Measurements from ENCODE around the gene GLS.
"Not testable (repeated sequence)": the region's sequence is repeated elsewhere in the genome, so short reads cannot be mapped to it uniquely, and the experiment has no call there.

GLS gene

DNA sequence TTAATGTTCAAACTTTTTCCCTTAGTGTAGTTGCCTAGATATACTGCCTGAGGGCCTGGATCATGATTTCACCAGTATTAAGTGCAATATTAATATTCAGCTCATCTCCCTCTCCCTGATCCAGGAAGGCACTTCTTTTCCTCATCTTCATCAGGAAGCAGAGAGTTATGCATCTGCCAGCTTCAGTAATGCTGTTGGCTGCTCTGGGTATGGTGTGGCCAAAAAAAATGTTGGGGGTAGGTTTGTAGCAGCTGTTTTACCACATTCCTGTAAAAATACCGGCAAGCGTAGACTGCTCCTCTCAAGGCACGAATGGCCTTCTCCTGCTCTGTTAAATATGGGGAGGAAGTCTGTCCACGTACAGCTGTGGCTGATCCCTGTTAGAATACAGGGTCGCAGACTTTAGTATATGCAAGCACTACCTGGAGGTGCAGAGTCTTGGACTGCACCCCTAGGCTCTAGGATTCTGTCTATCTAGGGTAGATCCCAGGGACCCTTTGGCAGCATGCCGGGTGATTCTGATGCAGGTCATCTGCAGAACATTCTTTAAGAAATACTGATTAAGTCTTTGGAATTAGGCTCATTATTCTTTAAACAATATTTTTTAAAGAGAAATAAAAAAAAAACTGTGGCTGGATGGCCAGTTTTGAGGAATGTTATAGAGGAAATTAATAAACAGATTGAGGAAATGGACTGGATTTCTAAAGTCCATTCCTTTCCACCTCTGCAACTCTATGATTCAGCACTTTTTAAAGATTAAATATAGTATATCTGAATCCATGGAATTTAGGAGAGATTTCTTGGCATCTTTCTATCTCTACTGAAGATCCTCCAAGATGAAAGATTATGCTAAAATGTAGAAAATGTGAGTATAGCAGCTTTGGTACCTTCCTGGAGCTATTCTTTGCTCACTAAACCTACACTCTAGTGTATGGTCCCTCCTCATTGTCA, 21.0 kb upstream of the GLS start:
- H3K27me3 Mint-ChIP-seq (ENCODE audit: low read depth): no peaks in the 10 kb centered on the region
- no peak overlapping the region for H3K4me3 Mint-ChIP-seq
- no peaks in the 10 kb centered on the region for H3K36me3 Mint-ChIP-seq (ENCODE audit: low read depth)
- peaks cover 35% of the 10 kb centered on the region for H3K4me1 Mint-ChIP-seq
- no peak for TF ChIP-seq CTCF (IDR thresholded peaks at IDR 0.05; ENCODE audit: unreplicated experiment in 3 of 3)
- H3K27ac Mint-ChIP-seq: peak overlapping the region in 2 of 3 experiments; percentile 21 to 69
- no peaks in the 10 kb centered on the region for H3K9me3 Mint-ChIP-seq

DNA sequence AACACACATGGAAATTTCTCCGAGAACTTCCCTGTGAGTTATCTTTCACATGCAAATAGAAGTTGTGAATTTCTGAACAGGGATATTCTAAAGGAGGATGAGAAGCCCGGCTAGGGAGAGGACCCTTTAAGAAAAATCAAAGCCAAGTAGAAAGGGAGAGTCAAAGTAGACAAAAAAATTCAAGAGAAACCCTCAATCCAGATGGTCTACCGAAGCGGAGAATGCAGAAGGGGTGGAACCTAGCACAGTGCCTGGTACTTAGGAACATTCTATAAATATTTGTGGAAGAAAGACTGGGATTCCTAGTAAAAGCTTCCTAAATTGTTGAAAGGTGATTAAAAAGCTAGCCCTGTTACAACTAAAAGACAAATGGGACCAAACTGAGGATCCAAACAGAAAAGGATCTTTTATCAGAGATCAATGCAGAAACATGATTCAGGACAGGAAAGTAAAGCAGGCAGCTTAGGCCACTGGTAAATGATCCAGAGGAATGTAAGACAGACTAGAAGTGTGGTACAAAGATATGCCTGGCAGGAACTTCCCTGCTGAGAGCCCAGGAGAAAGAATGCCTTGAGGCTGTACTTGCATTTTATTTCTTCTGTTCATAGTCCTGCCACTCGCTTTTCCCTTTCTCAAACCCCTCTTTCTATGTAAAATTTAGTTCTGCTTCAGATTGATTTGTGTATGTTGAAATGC, 19.5 kb upstream of the GLS start:
- no peak overlapping the region for H3K4me3 Mint-ChIP-seq
- H3K27me3 Mint-ChIP-seq (ENCODE audit: low read depth): no peaks in the 10 kb centered on the region
- peak overlapping the region in 1 of 3 experiments; percentile 3 for H3K27ac Mint-ChIP-seq
- no peaks in the 10 kb centered on the region for H3K36me3 Mint-ChIP-seq (ENCODE audit: low read depth)
- H3K9me3 Mint-ChIP-seq: no peaks in the 10 kb centered on the region
- no peak for TF ChIP-seq CTCF (IDR thresholded peaks at IDR 0.05; ENCODE audit: unreplicated experiment in 3 of 3)
- peaks cover 35% of the 10 kb centered on the region for H3K4me1 Mint-ChIP-seq

GRCh38 chr2:190862128-190862527, 18.5 kb upstream of the GLS start:
- H3K36me3 Mint-ChIP-seq (ENCODE audit: low read depth); H3K27me3 Mint-ChIP-seq (ENCODE audit: low read depth); H3K9me3 Mint-ChIP-seq; H3K4me3 Mint-ChIP-seq; H3K27ac Mint-ChIP-seq: not testable (repeated sequence)
- H3K4me1 Mint-ChIP-seq: peaks cover 38% of the 10 kb centered on the region

GRCh38 chr2:190862571-190862991, 18.0 kb upstream of the GLS start:
- H3K4me1 Mint-ChIP-seq: peaks cover 41% of the 10 kb centered on the region
- H3K4me3 Mint-ChIP-seq: no peak overlapping the region
- no peak for TF ChIP-seq CTCF (IDR thresholded peaks at IDR 0.05; ENCODE audit: unreplicated experiment in 3 of 3)
- no peak overlapping the region for H3K27ac Mint-ChIP-seq
- H3K36me3 Mint-ChIP-seq (ENCODE audit: low read depth): no peaks in the 10 kb centered on the region
- no peaks in the 10 kb centered on the region for H3K9me3 Mint-ChIP-seq
- H3K27me3 Mint-ChIP-seq (ENCODE audit: low read depth): no peaks in the 10 kb centered on the region

GRCh38 chr2:190863946-190864345, 16.7 kb upstream of the GLS start:
- no peak overlapping the region for H3K4me3 Mint-ChIP-seq
- no peaks in the 10 kb centered on the region for H3K36me3 Mint-ChIP-seq (ENCODE audit: low read depth)
- peaks cover 37% of the 10 kb centered on the region for H3K4me1 Mint-ChIP-seq
- TF ChIP-seq CTCF (IDR thresholded peaks at IDR 0.05; ENCODE audit: unreplicated experiment in 3 of 3): no peak
- no peaks in the 10 kb centered on the region for H3K27me3 Mint-ChIP-seq (ENCODE audit: low read depth)
- no peak overlapping the region for H3K27ac Mint-ChIP-seq
- H3K9me3 Mint-ChIP-seq: no peaks in the 10 kb centered on the region

DNA sequence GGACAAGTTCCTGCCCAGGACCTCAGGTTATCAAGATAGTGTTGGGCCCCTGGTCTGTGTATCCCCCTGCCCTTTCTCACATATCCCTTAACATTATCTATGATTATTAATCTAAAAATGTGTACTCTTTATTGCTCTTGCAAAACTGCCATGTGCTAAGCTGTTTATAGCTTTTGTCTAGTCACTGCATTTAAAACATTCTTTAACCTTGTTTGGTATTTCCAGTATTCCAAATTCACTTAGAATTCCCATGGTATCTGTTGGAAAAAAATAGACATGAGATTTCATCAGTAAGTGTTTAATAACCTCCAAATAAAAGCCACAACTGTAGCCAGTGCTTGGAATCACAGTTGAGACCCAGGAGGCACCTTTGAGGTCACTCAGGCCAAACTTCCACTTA, 16.2 kb upstream of the GLS start:
- TF ChIP-seq CTCF (IDR thresholded peaks at IDR 0.05; ENCODE audit: unreplicated experiment in 3 of 3): no peak
- Mint-ChIP-seq H3K36me3 (ENCODE audit: low read depth) (no peaks in the 10 kb centered on the region), H3K27me3 (ENCODE audit: low read depth) (no peaks in the 10 kb centered on the region), H3K27ac (no peak overlapping the region), H3K4me1 (peaks cover 32% of the 10 kb centered on the region), H3K4me3 (no peak overlapping the region), H3K9me3 (no peaks in the 10 kb centered on the region)
